ENCODE measurements around the gene ATP8A1.

The ATP8A1 gene

DNA sequence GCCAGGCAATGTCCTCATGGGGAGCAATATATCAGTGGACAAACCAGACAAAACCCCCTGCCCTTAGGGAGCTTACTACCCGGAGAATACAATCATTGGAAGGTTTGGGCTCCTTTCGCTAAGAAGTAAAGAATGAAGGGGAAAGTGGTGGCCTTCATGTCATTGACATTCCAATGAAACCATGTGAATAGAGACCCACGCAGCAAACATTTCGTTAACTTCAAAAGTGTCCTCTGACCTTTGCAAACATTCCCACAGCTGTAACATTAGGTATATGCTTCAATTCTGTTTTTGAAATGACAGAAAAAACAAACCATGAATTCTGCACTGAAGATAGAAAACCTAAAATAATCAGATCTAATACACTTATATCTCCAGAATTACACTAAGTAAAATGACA, 7.0 kb downstream of the ATP8A1 start:
- no peak for DNase-seq

DNA sequence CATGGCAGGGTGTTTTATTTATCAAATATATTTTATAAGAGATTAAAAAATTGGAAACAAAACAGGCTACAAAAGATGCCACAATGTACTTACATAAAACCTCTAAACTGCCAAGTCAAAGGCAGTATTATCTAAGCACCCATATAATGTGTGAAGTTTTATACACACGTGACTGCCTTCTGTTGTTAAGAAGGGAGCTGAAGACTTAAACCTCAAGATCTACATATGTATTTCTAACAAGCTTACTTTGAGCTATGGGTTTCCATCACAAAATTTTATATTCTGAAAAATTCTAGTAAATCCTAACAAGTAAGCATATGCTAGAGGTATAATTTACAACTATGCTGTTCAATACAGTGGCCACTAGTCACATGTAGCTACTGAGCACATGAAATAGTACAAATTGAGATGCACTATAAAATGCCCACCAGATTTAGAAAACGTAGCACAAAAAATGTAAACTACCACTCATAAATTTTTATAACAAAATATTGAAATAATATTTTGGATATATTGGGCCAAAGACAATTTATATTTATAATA, 9.8 kb downstream of the ATP8A1 start:
- no peak for DNase-seq

DNA sequence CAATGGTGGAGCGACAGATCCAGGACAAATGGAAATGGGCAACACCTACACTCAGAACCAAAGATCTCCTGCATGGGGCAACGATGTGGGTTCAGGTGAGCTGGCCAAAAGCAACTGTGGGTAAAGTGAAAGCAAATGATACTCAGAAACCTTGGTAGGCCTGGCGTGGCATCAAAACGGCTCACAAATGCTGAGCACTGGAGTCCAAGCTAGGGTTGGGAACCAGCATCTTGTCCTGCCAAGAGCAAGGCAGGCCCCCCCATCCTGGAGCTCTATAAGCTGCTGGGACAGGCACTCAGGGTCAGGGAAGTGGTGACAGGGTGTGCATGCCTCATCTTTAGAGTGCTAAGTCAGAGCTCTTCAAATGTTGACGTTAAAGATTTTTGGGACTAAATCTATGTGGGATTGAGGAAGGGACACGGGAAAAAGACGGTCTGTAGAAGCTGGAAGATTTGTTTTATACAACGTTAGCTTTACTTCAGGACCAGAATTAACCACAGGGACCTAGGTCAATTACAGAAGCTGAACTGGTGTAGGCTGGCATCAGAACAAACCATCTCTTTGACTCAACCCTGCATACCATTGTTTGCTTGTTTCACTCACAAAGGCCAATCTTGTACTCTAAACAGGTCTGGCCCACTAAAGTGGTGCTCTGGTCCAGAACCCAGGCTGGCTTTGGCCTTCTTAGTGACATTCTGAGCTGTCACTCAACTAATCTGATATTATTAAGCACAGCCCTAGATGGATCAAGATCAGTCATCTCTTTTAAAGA, 10.7 kb downstream of the ATP8A1 start:
- DNase-seq = no peak

DNA sequence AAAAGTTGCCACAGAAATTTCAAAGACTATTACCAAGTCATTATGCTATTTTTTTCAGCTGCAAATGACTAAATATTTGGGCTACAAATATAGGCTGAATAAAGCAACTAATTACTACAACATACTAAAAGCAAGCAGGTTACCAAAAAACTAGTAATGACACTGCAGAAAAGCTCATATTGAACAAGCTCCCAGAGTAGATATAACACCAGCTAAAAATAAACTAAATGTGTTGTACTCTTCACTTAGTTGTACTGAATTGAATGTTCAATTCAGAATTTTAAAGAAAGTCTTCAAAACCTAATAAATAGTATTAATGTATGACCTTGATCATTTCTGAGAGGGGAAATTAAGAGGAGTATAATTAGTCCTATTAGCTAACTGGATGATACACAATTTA, 12.0 kb downstream of the ATP8A1 start:
- no peak for DNase-seq

DNA sequence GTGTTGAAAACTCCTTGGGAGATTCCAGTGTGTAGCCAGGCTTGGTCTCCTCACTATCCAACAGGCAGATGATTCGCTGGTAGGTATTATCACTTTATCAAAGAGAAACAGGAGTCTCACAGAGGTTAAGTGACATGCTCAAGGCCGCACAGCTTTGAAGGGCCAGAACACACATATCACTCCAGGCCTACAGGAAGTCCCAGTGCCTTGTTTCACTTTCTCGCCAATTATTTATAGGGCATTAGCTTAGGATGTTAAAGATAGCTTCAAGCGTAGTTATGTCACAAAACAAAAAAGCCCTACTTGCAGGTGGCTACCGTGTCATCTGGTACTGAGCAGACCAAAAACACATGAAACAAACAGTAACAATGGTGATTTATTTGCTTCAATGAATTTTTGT, 13.2 kb downstream of the ATP8A1 start:
- no peak for DNase-seq

DNA sequence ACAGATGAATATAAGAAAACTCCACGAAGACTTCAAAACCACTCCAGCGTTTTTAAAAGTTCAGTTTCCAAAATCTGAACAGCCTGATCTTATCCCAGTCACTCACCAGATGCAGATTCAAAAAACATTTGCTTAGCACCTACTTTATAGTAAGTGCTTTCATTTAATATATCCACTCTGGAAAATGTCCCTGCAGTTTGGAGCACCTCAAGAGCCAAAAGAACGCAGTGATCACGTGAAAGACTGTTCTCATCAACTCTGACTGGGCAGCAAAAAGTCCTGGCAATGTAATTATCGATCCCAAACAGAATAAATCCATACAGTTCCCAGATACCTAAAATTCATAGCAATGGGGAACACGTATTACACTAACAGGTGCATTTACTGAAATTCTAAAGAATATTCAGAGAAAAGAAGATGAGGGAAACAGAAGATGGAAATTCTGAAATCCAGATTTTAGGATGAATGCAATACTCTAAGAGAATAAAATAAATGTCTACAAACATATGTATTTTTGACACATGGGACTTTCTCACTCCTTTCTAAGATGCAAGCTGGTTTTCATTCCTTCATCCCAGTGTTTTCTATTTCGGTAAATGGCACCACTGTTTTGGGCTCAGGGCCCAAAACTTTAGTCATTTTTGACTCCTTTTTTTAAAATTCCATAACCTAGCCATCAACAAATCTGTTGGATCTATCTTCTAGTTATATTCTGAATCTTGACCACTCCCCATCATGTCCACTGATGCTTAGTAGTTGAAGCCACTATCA, 13.9 kb downstream of the ATP8A1 start:
- DNase-seq = no peak

DNA sequence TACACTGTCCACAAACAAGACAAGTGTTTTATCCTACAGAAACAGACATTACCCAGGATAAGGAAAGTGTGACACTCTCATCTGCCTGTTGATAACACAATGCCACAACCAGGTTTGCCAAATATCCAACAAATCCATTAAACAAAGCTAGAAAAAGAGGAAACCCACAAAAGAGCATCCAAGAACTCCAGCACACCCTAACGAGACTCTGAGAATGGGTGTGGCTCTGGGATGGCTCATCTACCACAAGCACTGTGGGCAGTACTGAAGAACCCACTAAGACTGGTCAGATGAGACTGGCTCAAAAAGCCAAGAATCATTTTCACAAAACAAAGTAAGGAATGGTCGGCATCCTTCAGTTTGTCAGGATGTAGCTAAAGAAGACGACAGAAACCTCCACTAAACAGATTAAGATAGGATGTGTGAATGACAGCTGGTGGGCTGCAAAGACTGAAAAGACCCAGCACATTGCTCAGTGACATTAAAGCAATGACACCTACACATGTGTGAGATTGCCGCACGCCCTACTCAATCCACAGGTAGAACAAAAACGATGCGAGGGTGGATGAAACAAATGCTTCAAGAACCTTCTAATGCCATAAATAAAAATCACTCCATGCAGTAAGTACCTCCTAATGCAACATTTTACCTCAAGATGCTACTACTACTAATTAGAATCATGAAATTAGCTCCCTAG, 14.7 kb downstream of the ATP8A1 start:
- DNase-seq = no peak

DNA sequence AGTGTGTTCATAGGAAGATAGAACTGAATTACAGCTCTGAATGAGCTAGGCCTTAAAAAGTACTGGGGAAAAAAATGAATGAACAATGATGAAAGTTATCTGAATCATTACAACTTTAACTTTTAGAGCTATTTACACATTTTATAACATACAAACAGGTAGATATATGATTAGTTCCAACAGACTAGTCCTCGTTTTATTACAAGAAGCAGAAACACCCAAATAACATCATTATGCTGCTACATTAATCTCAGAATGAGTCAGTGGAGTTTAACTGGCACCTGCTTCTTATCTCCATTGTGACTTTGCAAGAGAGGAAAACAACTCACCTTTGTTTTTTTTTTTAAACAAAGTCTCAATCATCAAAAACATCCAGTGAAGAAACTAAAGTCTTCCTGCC, 15.2 kb downstream of the ATP8A1 start:
- no peak for DNase-seq

DNA sequence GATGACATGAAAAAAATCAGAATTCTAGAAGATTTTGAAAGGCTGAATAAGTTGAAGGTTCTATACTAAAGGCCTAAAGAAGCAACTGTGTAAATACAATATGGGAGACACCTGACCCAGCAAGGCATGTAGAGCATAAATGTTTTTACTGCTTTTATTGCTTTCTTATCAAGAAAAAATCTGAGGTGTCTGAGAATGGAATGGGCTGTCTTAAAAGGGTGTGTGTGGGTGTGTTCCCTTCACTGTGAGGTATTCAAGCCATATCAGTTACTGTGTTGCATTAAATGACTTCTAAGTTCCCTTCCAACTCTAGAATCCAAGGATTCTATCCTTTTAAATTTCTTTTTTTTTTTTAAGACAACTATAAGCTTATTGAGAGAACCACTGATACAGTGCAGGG, 15.7 kb downstream of the ATP8A1 start:
- no peak for DNase-seq

DNA sequence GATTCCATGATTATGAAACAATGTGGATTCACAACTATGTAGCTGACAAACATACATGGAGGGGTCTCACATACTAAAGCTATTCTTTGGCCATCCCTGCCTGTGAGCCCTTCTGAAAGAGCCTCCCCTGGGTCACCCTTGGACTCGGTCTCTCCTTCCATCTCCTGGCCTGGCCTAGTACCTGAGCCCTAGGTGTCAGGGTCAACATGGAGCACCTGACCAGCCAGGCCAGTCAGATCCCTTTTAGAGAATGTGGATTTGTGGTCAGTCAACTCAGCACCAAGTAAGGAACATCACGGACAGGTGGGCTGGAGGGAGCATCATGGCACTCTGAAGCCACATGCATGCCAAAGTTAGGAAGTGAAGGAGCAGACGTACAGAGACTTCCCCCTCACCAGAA, 16.3 kb downstream of the ATP8A1 start:
- no peak for DNase-seq

DNA sequence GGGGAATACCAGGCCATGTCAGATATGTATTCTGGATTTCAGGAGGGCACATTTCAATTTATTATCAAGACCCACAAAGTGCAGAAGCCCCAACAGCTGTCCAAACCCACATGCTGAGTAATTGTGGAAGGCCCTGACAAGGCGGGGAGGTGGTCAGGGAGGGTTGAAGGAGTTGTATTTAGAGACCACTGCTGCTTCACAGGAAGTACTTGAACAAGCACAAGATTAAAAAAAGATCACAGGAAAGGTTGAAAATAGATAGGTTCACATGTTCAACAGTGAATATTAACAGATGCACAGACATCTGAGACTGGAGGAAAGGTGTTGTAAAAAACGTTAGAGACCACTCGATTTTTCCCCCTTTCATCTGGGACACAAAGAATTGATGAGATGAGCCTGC, 17.9 kb downstream of the ATP8A1 start:
- DNase-seq = no peak

DNA sequence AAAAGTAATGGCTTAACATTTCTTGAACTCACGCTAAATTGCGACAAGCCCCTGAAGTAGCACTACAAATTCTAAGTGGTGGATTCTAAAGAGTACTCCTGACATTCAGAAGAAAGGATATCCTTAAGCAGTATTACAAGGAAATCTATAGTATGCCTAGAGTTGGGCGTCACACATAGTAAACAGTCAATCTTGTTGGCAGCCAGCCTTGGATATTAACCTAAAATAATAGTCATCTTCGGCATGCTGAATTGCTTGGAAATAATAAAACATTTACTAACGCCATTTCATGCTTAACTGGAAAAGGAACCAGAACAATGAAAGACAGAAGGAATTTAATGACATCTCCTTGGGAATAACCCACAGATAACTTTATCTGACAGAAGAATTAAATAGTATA, 18.6 kb downstream of the ATP8A1 start:
- DNase-seq = no peak

DNA sequence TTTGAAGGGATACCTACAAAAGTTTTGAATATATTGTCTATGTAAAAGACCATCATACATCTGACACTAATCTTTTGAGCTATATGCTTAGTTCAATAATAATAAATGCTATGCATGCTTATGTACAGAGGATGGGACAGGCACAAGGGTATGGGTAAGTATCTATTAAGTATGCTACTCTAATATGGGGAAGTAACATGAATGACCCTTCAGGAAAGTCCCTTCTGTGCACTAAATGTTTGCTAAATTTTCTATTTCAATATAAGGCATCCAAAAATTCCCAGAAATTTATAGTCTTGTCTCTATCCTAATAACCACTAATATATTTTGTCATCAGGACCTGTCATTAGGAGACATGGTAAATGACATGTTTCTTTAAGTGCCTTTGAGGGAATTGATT, 19.0 kb downstream of the ATP8A1 start:
- DNase-seq = no peak

DNA sequence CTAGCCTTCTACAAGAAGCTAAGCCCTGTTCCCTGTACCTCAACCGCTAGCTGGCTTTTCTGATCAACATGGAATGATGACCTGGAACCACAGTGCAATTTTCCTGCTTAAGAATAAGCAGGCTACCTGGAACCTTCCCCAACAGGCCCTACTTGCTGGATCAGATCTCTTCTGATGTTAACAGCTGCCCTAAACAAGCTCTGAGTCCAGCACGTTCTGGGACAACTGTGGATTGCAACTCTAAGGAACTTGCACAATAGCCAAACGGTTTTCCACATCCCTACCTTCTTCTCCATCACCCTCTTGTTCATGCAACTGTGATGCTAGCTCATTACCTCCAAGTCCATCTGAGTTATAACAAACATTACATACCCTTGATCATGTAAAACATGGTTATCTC, 19.8 kb downstream of the ATP8A1 start:
- DNase-seq = no peak

DNA sequence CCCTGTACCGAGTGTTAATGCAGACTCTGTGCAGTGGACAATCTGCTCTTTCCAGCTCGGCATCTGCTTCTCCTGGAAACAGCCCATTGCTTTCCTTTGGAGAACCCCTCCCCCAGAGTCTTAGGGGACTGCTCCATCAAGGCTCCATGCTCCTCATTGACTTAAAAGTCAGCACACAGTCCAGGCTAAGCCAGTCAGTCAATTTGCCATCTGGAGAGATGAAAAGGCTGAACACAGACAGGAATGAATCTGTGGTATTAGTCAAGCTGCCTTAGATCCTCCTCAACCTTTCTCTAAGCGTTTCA, 20.3 kb downstream of the ATP8A1 start:
- peak in 1 of 14 donors; percentile 18 for DNase-seq

DNA sequence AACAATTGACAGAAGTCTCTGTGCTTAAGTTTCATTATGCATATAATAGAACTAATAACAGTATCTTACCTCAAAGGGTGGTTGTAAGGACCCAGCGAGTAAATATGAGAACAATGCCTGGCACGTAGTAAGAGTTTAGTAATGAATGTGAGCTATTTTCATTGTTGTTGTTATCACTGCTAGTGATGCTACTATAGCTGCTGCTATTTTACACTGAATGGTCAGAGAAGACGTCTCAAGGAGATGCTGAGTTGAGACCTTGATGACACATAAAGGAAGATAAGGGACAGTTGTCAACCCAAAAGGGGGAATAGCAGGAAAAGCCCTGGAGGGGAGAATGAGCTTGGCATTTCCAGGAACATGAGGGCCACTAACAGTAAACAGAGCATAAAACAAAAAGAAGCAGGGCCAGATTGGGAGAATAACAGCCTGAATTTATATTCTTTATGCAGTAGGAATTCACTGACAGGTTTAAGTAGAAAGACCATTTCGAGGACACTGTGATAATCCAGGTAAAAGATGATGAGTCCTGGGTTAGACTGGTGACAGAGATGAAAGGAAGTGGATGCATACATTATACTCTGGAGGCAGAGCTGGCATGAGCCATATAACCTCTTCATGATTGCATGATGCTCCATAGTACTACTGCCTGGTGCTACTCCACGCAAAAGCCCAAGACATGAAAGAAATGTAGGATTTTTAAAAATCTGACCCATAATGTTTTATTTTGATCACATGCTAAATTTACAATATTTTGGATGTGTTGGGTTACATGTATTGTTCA, 23.1 kb downstream of the ATP8A1 start:
- no peak for DNase-seq

DNA sequence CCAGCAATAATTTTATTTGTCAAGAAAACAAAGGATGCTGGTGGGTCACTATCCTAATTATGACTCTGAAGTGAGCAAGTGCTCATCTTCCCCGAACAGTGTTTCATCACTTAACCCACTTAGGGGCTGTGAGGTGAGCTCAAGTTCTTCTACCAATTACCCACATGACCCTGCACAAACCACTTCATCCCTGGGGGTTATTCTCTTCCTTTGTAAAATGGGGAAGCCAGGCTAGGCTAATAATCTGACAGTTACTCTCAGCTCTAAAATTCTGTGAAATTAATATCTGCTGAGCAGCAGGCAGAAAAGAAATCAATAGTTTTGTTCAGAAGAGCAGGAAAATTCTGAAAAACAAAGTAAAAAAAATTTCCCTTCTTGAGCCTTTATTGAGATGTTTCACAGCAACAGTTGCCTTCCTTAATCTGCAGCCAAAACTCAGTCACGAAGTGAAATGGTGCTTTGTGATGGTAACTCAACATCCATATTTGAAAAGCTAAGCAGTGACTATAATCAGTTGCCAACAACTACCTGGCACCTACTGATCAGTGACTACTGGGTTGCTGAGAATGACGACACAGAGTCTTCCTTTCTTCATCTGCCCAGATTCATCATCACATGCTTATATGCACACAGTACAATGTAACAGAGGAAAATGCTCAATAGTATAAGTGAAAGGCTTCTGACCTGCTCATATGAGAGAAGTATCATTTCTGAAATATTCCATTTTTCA, 24.1 kb downstream of the ATP8A1 start:
- no peak for DNase-seq

DNA sequence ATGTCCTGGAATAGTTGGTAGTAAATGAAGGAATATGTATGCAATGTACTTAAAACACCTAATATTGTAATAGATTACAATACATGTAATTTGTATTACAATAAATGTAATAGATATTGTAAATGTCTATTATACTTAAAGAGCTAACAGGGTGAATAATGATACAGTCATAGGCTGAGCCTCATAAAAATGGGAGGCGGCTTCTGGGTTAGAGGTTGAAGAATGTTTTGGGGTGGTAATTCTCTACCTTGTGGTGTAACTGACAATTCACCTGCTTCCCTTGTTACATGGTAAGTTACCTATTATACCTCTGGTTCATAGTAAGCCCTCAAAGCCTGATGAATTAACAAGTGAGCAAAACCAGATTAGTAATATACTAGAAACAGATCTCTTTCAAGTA, 26.0 kb downstream of the ATP8A1 start:
- no peak for DNase-seq

DNA sequence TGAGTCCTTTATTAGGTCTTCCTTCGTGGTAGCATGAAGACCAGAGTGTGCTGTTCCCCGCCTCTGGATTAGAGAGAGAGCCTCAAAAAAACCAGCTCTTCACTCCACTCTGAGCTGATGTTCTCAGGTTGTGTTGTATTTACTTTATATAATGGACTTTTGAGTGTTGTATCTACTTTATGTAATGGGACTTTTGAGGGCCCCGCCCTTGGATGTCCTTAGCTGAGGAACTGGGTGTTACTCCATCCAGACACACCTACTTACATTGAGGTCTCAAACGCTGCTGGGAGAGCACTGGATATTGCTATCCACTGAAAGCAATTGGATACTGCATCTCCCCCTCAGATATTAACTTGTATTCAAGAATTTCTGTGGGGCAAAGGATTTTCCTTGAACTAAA, 28.2 kb downstream of the ATP8A1 start:
- DNase-seq = no peak

DNA sequence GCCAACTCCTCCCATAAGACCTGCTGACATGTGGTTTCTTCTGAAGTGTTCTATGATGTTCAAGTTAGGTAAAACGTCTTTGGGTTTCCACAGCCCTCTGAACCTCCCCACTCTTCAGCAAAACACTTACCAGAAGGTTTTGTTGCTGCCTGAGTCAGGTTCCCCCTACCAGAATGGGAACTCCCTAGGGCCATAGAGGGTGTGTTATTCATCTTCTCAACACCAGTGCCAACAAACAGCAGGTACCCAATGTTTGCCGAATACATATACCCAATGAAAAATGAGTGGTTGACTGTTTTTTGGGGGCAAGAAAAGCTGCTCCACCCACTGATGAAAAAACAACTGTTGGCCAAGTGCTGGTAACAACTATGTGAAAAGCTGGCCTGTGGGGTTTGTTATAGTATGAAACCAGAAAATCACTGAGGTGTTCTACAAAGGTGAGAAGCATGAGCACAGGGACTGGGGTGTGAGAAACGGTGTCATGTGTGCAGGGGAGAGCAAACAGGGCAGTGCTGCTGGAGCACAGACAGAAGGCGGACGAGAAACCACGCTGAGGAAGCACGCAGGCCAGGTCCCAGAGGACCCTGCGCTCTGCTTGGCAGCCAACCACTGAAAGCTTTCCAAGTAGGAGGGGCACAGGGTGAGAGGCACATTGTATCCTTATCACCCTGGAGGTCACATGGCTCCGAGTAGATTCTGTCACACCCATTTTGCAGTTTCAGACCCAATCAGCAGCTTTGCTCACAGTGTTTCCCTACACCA, 28.8 kb downstream of the ATP8A1 start:
- DNase-seq = peak in 10 of 14 donors; percentile 15 to 72 (median 40)

DNA sequence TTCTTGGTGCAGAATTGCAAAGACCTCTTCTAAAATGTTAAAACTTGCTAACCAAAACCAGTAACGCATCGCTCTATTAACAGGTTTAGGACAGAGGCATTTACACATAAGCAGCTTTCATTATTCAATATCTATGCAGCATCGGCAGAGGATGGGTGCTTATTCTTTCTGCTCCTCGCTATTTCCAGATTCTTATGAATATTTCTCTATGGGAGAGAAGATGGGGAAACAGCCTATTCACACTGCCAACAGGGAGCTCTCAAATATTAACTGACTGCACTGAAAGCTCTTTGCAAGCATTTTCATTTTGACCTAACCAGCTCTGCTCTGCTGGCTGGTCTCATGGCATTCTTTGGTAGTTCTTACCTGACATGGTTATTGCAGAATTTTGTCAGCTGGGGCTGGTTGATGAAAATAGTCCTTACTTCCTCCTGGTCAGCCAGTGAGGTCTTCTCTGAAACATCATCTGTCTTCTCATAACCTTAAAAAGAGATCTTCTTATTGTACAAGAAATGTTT, 30.2 kb downstream of the ATP8A1 start:
- peak in 1 of 14 donors; percentile 23 for DNase-seq
